T1000 (cell line): ENCODE data around the gene MAGEB4.
"Not testable (repeated sequence)": the region's sequence is repeated elsewhere in the genome, so short reads cannot be mapped to it uniquely, and the experiment has no call there.

Source experiments
- DNase-seq: peaks from one replicate; lab custom pipeline; 2025; ENCODE audit warnings: mixed read lengths; lab: John Stamatoyannopoulos, UW

The MAGEB4 gene, protein sequence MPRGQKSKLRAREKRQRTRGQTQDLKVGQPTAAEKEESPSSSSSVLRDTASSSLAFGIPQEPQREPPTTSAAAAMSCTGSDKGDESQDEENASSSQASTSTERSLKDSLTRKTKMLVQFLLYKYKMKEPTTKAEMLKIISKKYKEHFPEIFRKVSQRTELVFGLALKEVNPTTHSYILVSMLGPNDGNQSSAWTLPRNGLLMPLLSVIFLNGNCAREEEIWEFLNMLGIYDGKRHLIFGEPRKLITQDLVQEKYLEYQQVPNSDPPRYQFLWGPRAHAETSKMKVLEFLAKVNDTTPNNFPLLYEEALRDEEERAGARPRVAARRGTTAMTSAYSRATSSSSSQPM

DNA sequence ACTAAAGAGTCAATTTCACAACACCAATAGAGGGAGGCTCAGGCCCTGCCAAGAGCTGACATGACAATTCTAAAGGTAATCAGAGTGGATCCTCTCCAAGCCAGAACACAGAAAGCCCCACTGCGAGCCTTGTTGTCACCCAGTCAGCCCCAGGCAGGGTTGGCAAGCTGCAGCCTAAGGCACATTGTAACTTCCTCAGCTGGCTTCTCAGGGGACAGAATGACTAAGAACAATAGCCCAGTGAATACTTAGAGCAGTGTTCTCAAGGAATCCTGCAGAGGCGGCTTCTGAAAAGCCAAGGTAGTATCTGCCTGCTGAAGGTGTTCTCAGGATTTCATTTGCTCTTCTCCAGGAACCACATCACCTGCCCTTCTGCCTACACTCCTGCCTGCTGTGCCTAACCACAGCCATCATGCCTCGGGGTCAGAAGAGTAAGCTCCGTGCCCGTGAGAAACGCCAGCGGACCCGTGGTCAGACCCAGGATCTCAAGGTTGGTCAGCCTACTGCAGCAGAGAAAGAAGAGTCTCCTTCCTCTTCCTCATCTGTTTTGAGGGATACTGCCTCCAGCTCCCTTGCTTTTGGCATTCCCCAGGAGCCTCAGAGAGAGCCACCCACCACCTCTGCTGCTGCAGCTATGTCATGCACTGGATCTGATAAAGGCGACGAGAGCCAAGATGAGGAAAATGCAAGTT lies at the start of gene MAGEB4:
MAGEB4 (plus strand) TSS at position 277 of the 692 bp plus-strand sequence; CDS start at position 413, 136 bp downstream.
- no peak for DNase-seq

DNA sequence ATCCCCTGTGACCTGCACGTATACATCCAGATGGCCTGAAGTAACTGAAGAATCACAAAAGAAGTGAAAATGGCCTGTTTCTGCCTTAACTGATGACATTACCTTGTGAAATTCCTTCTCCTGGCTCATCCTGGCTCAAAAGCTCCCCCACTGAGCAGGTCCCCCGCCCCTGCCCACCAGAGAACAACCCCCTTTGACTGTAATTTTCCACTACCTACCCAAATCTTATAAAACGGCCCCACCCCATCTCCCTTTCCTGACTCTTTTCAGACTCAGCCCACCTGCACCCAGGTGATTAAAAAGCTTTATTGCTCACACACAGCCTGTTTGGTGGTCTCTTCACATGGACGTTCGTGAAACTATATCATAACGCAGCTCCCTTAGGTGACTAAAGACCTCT lies 47.9 kb upstream of the MAGEB4 start:
- DNase-seq, result not testable (repeated sequence)

DNA sequence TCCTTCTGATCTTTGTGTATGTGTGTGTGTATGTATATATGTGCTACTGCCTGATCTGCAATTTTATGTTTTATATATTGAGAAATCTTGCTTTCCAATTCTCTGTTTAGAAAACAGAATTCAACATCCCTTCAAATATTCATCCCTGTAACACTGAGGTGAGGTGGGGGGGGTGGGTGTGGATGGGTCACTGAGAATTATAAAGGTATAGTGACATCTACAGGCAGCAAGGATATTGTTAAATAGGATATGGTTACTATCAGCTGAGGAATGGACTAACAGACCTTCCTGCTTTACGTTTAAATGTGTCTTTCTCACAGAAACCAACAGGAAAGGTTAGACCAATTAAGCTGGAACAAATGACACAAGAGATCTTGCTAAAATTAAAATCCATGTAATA lies 45.5 kb upstream of the MAGEB4 start:
- DNase-seq, result no peak

DNA sequence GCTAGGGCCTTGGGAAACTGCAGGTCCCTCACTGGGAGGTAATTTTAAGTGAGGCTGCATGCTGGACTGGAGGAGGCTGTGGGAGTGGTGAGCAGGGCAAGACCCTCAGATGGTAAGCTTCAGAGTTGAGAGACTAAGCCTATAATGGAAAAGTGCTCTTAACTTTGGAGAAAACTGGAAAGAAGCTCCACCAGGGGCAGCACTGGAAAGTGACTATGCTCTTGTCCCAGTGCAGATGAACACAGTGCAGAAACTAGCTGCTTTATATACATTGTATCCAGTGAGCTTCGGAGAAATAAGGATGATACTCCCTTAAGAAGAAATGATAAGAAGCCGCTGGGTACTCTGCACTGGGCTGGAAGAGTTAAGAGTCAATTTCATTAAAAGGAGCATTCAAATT lies 29.6 kb upstream of the MAGEB4 start:
- no peak for DNase-seq

DNA sequence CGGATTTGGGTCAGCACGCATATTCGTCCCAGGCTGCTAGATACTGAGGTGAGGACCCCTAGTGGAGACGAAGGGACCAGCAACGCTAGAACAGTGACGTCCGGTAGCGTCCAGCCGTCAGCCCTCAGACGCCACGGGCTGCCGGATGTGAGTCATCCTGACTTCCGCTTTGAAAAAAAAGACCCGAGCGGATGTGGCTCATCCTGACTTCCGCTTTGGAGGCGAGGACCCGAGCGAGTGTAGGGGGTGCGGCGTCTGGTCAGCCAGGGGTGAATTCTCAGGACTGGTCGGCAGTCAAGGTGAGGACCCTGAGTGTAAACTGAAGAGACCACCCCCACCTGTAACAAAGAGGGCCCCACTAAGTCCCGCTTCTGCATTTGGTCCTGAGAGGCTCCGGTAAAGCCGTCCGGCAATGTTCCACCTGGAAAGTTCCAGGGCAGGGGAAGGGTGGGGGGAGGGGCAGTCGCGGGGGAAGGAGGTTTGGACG lies 26.4 kb upstream of the MAGEB4 start, which contains the start of gene MAGEB2:
MAGEB2 (plus strand) TSS at position 207 of the 487 bp plus-strand sequence. CDS start 3,018 bp downstream, outside the sequence.
- no peak for DNase-seq

DNA sequence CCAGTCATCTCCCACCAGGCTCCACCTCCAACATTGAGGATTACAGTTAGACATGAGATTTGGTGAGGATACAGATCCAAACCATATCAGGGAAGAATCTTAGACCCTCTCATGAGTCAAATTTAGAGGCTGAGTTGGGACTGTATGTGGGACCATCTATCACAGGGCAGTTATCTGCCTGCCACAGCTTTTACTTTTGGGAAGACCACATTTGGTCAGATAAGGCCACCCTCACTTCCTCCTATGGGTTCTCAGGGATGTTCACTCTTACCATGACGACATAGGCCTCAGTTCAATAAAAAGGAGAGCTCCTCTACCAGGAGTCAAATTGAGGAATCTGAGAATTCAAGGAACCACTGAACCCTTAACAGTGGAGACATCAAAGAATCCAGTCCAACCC lies 24.3 kb upstream of the MAGEB4 start:
- DNase-seq, result no peak

DNA sequence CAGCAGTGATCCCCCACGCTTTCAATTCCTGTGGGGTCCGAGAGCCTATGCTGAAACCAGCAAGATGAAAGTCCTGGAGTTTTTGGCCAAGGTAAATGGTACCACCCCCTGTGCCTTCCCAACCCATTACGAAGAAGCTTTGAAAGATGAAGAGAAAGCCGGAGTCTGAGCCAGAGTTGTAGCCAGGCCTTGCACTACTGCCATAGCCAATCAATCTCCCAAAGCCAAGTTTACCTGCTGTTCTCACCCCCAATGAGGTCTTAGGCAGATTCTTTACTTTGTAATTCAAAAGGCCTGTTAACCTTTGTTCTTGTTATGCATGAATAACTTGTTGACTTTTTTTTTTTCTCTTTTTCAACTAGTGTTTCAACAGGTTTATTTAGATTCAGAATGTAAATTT lies 22.4 kb upstream of the MAGEB4 start:
- no peak for DNase-seq

DNA sequence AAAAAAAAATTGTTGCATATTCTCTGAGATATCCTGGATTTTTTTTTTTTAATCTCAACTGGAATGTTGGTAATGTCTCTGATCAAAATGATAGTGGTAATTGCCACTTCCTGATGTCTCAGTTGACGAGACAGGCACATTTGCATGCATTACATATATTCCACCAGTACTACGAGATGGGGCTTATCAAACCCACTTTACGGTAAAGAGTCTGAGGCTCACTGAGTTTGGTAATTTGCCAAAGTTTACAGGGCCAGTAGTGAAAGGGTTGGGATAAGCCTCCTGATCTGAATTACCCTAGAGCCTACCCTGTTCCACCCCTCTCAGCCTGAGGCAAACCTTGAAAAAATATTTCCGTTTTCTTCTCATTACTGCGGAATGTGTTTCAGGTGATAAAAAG lies 21.1 kb upstream of the MAGEB4 start:
- DNase-seq, result no peak

DNA sequence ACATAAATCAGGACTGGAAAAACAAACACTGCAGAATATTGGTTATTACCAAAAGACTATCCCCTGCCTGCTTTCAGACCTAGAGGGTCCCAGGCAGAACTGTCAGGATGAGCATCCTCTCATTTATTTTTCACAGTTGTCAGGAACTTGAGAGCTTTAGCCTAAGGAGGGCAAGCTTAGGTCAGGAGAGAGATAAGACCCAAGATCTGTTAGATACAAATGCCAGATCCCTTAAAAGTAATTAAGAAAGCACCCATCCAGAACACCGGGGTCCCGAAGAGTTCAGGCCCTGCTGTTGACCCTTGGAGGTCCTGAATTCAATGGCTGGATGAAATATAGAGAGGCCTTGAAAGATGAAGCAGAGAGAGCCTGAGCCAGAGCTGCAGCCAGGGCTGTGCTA lies 17.3 kb upstream of the MAGEB4 start:
- no peak for DNase-seq

DNA sequence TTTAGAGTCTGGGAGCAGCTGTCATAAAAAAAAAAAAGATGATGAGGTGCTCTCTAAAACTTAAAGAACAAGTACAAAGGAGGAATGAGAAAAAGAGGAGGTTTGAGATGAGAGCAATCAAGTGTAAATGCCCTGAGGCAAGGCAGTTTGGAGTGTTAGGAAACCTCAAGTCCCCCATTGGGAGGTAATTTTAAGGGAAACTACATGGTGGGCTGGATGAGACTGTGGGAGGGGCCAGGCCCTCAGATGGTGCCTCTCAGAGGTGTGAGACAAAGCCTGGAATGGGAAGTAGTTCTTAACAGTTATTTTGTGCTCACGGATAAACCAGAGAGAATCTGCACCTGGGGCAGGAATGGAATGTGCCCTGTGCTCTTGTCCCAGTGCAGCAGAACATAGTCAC lies 13.3 kb upstream of the MAGEB4 start:
- no peak for DNase-seq

DNA sequence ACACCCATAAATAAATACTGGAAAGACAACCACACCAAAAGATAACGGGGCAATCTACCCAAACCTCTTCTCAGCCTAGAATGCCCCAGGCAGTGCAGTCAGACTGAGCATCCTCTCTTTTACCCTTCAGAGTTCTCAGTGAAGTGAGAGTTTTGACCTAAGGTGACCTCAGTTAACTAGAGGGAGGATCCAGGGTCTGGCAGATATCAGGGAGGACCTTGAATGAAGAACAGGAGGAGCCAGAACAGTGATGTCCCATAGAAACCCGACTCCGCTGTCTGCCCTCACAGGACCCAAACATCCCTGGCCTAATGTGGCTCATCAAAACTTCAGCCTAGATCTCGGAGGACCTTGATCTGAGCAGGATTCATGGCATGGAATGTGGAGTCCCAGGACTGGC lies 11.4 kb upstream of the MAGEB4 start, which contains the start of gene MAGEB3:
MAGEB3 (plus strand) TSS at position 263 of the 400 bp plus-strand sequence. CDS start 5,268 bp downstream, outside the sequence.
- no peak for DNase-seq

DNA sequence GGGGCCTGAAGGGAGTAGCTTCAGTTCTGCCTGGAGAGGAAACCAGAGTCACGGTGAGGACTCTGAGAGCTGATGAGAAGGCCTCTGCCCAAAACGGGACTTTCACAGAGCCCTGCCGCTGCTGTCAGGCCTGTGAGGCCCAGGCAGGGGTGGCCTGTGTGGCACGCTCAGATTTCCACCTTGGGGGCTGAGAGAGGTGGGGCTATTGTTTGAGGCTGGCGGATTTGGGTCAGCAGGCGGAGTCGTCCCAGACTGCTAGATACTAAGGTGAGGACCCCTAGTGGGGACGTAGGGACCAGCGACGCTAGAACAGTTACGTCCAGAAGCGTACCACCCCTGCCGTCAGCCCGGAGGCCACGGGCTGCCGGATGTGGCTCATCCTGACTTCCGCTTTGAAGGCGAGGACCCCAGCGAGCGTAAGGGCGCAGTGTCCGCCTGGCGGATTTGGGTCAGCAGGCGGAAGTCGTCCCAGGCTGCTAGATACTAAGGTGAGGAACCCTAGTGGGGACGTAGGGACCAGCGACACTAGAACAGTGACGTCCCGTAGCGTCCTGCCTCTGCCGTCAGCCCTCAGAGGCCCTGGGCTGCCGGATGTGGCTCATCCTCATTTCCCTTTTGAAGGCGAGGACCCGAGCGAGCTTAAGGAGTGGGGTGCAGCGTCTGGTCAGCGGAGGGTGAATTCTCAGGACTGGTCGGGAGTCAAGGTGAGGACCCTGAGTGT lies 5.1 kb downstream of the MAGEB4 start, which contains the start of gene MAGEB1:
MAGEB1 (plus strand) TSS at position 378 of the 721 bp plus-strand sequence. CDS start 3,348 bp downstream, outside the sequence.
- no peak for DNase-seq

DNA sequence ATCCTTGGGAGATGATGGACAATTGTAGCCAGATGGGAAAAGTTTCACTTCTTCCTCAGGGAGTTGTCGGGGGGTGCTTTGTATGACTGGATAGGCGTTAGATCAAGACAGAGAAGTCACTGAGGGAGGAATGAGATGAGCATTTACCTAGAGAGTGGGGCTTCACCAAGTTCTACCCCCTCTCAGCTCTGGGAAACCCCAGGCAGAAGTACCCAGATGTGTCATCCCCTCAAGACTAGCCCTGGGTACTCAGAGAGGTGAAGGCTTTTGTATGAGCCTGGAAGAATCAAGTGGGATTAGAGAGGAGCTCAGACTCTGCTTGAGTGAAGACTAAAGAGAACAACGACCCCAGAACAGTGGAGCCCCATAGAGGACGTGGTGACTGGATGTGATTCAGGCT lies 7.1 kb downstream of the MAGEB4 start:
- no peak for DNase-seq

DNA sequence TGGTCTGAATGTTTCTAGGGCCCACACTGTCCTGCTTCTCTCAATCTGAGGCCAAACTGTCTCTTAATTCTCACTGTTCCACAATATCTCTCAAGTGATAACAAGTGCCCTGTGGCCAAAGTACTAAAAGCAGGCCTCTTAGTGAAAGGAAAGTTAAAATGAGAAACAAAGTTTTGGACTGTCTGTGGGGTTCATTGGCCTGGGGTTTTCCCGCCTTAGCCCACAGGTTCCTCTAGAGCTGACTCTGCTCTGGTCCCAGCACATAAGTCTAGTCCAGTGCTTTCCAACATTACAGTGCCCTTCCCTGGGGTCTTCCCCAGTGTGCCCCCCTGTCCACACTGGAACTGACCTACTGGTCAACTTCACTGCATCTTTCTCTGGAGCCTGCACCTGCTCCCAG lies 11.5 kb downstream of the MAGEB4 start:
- DNase-seq, result no peak

DNA sequence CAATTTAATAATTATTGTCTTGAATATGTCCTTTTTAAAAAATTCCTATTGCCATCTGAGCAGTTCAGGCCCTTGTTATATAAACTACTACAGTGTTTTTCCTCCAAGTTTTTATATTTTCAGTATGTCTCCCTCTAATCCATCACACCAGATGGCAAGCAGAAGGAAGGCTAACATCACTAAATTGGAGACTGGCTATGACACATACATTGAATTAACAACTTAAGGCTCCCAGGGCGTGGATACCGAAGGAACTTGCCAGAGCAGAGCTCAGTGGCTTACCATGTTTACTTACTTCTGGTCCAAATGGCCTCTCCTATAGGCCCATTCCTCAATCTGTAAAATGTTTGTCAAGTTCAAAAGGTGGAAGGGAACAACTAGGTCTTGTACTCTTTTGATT lies 18.1 kb downstream of the MAGEB4 start:
- DNase-seq, result no peak

DNA sequence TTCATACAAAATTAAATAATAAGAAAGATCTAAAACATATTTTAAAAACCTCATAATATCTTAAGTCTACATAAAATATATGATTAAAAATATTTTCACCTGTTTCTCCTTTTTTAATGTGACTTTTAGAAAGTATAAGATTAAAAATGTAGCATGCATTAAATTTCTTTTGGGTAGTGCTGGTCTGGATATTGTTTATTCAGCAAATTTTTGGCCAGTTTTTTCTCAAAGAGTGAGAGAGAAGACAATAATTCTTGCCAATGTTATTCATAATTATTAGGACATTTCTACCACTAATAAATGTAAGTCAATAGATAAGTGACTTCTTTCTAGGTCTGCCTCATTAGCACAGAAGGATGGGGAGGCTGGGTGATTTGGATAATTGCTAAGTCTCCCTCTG lies 19.2 kb downstream of the MAGEB4 start:
- no peak for DNase-seq

DNA sequence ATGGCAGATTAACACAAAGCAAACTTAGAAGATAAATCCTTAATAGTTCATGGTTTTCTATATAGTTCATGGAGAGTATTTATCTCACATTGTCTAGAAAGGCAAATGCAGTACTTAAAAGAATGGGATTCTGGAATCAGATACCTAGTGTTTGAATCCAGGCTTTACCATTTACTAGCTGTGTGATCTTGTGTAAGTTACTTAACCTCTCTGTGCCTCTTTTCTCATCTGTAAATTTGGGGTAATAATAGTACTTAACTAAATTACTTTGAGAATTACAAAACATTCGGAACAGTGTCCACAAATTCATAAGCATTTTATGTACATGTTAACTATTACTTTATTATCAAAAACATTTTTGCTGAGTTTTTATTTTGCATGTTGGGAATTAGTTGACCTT lies 21.0 kb downstream of the MAGEB4 start:
- no peak for DNase-seq

DNA sequence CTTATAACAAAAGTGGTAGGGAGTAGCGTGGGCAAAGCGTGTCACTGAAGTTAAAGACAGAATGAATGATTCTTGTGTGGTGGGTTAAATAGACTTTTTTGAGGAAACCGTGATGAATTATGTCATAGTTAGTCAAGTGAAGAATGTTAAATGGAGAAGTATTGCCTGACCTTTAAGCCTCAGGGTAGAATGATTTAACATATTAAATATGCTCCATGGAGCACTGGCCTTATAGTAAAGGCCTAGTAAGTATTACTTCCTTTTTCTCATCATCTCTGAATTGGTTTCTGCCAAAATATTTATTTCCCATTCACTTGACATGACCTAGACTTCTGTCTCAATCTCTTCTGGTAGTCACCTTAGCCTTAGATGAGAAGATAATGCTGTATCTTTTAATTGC lies 28.8 kb downstream of the MAGEB4 start:
- no peak for DNase-seq

DNA sequence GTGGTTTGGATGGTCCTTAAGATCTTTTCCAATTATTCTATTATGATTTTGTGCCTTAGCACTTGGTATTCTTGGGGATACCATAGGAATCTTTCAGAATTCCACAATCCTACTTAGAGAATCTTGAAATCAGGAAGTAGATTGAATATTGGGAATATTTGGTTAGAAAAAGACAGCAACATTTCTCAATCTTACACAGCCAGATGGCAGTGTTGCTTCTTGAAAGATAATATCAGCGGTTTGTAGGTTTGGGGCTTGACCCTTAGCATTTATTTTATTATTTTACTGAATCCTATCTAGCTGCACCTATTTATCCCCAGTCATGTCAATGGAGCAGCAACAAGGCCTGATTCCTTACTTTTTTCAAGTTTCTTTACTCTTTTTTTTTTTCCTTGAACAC lies 33.7 kb downstream of the MAGEB4 start:
- no peak for DNase-seq

DNA sequence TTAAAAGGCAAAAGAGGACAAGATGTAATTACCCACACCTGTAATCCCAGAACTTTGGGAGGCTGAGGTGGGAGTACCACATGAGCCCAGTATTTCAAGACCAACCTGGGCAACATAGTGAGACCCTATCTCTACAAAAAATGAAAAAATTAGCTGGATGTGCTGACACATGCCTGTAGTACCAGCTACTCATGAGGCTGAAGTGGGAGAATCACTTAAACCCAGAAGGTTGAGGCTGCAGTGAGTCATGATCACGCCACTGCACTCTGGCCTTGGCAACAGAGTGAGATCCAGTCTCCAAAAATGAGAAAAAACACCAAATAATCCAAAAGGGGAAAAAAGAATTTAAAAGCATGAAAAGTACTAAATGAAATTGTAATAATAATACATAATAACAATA lies 36.6 kb downstream of the MAGEB4 start:
- DNase-seq, result no peak

DNA sequence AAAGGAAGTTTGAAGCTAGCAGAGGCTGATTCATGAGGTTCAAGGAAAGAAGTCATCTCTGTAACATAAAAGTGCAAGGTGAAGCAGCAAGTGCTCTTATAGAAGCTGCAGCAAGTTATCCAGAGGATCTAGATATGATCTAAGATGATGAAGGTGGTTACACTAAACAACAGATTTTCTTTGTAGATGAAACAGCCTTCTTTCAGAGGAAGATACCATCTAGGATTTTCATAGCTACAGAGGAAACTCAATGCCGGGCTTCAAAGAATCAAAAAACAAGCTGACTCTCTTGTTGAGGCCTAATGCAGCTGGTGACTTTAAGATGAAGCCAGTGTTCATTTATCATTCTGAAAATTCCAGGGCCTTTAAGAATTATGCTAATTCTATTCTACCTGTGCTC lies 38.6 kb downstream of the MAGEB4 start:
- no peak for DNase-seq

DNA sequence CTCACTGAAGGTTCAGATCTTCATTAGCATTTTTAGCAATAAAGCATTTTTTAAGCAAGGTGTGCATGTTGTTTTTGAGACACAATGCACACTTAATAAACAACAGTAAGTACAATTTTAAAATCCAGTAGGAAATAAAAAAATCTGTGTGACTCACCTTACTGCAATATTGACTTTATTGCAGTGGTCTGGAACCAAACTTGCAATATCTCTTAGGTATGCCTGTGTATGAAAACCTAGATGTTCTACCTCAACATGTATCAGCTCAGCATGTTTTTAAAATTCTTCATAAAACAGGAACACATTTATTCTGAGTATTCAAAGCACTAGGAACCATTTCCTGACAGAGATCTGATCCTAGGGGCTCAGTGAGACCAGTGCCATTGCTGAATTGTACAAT lies 40.7 kb downstream of the MAGEB4 start:
- DNase-seq, result no peak
